GM15510 (cell line): ENCODE results near the gene BMP7.

Experiments used
- POLR2A ChIP-seq: IDR thresholded peaks from 3 replicates; pipeline ENCODE4 v1.6.1; 2011; ENCODE audit warnings: borderline replicate concordance; ENCODE audit not compliant: insufficient read length; ENCODE audit errors: extremely low read depth

BMP7 gene

DNA sequence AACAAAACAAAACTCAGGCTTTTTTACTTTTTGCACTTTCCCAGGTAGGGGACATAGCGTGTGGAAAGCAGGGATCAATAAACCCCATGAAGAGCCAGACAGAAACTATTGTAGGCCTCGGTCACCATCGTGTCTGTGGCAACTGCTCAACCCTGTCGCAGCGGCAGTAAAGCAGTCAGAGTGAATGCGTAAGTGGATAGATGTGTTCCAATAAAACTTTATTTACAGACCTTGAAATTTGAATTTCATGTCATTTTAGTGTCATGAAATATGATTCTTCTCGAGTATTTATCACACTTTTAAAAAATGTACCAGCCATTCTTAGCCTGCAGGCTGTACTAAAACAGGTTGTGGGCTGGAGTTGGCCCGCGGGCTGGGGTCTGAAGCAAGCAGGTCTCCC, 14.5 kb downstream of the BMP7 start:
- no peak for TF ChIP-seq POLR2A

DNA sequence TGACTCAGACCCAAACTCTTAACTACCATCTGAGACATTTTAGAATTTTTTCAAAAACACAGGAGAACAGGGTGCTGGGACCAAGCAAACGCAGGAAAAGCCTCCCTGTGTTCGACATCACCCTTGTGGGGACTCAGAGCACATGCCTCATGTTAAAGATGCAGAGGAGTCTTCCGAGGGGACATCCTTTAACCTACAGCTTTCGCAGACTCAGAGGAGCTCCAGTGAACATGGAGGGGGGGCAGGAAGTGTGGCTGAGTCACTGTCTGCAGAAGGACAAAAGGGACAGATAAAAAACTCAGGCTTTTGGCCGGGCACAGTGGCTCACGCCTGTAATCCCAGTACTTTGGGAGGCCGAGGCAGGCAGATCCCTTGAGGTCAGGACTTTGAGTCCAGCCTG, 15.1 kb downstream of the BMP7 start:
- no peak for TF ChIP-seq POLR2A

DNA sequence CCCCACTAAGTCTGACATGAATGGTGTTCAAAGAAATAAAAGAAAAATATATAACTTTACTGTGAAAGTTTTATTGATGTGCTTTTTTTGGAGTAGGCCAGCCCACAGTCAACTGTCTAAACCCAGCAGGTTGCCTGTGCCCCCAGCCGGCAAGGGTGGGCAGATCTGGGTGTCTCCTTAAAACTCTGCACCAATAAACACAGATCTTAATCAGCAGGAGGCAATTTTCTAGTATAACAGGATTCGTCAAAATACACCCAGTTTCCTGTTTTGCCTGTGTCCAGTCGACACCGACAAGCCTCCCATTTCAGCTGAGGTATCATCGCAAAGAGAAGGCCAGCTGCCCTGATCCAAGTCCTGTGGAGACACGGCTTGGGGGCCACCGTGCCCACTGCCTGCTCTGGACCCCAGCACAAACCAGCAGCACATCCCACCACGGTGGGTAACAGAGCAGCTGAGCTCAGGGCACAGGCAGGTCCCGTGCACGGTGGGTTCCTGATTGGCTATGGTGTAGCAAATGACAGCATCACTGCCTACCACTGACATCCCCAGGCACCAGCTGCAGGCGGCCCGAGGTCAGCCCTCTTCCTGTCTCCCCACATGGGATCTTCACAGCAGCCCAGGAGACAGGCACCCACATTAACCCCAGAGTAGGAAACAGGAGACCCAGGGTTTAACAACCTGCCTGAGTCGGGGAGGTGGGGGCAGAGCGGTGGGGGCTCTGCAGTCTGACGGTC, 15.7 kb downstream of the BMP7 start:
- no peak for TF ChIP-seq POLR2A

DNA sequence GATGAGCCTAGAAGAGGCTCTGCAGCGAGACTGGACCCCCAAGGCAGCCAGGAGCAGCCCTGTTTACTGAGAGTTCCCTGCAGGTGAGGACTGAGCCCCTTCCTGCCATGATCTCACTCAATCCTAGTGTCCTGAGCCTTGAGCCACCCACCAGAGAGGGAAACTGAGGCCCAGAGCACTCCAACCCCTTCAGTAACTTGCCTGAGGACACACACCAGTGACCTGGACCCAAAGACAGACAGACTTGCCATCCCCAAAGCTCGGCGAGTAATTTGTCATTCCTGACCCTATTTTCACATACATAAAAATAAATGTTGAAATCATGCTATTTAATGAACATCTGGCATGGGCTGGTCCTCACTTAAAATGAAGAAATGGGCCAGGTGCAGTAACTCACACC, 16.7 kb downstream of the BMP7 start:
- no peak for TF ChIP-seq POLR2A

DNA sequence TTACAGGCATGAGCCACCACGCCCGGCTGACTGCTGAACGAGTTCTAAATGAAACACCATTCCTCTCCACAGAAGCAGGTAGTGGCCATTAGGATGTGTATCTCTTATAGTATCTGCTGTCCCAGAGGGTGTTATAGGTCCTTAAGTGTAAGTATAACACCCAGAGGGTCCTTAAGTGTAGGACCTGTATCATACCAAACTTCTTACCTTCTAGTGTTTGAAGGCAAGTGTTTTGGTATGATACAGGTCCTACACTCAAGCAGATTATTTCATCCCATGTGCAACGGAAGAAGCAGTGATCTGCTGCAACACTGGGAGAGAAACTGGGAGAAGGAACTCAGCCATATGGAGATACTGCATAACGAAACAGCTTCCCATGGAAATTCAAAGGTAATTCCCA, 17.4 kb downstream of the BMP7 start:
- TF ChIP-seq POLR2A: no peak

DNA sequence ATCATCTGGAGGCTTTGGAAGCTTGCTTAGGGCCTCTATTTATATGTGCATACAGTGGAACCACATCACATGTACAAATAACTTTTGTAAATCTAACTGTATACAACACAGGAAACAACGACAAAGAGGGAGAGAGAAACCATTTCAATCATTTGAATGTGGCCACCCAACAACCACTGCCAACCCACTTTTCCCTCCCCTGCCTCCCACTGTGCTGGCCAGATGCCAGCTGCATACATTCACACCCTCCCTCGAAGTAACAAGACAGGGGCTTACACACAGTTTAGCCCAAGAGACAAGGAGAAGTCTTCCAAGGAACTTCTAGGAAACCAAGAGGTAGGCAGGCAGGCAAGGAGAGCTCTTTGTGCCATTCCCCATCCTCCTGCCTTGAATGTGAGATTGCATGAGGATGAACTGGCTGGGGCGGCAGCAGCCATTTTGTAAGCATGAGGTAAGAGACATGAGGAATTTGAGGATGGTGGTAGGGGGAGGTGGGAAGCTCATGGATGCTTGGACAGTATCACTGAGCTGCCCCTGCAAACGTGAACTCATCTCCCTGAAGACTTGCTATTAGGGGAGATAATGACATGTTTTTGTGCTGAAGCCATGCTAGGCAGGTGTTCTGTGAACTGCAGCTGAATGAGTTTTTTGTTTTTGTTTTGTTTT, 18.2 kb downstream of the BMP7 start:
- no peak for TF ChIP-seq POLR2A

DNA sequence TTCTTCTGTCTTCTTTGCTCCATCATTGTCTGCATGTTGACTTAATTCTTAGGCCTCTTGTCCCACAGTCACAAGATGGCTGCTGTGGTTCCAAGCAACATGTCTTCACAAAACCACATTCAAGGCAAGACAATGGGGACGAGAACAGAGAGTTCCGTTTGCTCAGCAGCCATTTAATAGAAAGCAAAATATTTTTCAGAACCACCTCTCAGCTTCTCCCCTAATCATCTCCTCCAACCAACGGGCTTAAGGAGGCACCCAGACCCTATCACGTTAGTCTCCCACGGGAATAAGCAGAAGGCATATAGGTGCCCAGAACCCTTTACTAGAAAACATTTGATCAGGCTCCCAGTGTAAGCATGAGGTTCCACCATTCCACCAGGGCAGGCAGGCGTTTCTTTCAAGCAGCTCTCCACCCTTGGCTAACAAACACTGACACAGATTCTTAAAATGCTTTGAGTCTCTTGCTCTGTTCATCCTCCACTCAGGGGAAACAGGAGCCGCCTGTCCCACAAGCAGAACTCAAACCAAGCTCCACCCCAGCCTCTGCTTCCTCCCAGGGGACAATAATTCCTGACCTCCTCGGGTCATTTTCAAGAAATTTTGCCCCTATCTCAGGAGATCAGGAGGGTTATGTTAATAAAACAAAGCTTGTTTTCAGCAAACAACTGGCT, 19.0 kb downstream of the BMP7 start:
- no peak for TF ChIP-seq POLR2A

DNA sequence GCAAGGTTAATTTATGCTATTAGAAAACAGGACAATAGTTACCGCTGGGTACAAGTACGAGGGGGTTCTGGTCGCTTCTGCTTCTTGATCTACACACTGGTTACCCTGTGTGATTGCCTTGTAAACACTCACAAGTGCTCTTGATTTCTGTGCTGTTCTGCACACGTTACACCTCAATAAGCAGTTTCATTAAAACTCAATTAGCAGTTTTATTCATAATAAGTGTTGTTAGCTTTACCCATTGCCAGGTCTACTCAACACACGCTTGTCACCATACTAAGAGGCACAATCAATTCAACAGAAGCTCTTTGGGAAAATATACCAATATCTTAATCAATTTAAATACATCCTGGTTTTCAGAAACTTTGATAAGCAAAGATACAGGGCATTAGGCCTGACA, 20.4 kb downstream of the BMP7 start:
- no peak for TF ChIP-seq POLR2A

DNA sequence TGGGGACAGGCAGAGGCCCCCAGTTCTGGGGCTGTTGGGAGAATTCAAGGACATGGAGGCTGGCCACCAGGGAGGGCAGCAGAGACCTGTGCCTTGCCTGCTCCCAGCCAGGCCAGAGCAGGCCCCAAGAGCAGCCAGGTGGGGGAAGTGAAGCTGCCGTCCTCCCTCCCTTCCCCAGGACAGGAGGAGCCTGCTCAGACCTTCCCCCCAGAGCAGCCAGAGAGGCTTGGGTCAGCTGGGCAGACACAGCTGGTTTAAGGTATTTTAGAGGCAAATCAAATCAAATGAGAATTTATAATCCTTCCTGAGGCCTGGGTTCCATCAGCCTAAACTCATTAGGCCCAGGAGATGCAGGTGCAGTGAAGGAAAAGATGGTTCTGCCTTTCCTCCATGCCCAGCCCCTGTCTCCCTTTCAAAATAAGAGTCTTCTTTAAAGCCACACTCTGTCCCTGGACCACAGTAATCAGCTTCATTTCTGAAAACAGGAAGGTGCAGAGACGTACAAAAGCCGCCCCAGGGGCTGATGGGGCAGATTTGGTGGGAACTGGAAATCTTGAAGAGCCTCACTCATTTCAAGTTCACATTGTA, 21.7 kb downstream of the BMP7 start:
- TF ChIP-seq POLR2A: no peak

DNA sequence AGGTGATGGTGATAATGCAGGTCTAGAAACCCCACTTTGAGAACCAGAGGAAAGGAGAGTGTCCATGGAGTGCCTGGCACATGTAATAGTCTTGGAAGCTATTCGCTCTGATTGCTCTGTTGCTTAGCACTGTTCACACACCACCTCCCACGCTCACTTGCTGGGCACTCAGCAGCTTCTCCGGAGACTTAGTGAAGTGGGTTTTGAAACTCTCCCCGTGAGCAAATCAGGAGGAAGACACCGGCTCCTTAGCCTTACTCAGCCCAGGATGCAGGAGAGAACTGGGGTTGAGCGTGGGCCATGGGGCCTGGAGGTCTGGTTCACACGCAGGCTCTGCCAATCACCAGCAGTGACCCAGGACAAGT, 22.2 kb downstream of the BMP7 start:
- no peak for TF ChIP-seq POLR2A

DNA sequence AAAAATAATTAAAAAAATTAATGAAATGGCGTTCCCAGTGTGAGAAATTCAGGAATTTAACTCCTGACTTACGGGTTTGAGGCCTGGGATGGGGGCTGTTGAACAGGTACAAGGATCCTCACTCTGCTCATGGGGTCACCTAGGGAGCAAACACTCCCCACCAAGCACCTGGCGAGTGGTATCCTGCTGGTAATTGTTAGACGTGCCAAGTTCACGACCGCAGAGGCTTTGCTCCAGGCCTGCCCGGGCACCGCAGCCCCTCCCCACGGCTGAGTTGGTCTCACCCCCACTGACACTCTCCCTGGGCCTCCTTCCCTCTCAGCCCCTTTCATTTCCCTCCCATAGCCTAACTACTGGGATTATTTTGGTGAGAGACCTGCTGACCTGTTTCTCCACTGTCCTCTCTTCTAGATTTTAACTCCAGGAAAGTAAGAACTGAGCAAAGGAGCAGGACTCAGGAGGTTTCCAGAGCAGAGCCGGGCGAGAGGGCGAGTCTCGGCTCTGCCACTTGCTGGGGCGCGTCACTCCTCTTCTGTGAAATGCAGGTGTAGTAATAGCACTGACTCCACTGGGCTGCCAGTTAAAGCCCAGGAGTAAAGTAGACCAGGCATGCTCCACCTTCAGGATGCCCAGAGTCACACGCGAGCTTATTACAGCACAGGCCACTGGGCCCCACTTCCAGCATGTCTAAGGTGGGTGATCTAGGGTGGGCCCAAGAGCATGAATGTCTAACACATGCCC, 22.8 kb downstream of the BMP7 start:
- no peak for TF ChIP-seq POLR2A

DNA sequence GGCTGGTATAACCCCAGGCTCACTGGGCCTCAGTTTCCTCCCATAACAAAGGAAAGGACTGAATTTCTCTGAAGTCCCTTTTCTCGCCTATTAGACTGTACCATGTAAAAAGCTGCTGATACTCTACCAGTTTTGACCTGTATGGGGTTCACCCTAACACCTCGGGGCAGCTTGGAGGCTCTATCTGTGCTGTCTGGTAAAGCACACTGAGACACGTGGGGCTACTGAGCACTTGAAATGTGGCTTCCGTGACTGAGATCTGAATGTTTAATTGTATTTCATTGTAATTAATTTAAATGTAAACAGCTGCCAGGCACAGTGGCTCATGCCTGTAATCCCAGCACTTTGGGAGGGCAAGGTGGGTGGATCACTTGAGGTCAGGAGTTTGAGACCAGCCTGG, 24.0 kb downstream of the BMP7 start:
- TF ChIP-seq POLR2A: no peak

DNA sequence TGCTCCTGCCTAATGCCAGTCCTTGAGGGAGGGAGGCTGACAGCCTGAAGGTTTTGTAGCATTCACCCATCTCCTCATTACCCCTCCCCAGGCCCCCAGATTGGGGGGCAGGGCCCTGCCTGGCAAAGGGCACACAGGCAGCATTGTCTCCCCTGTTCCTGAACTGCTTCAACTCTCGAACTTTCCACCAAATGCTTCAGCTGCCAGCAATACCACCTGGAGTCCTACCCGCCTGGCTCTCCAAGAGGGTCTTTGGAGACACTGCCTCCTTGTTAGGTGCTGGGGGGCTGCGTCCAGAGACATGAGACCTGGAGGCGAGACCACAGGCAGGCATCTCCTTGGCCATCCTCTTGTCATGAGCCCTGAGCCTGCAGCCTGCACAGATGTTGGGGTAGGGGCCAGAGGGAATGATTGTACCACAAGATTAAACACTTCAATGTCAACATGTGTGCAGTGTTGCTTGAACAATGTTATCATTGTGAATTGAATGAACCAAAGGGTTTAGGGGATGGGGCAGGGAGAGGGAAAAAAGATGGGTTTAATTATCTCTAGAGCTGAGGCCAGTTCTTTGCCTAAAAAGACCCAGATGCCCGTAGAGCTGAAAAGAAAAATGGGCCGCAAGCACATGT, 25.0 kb downstream of the BMP7 start:
- no peak for TF ChIP-seq POLR2A

DNA sequence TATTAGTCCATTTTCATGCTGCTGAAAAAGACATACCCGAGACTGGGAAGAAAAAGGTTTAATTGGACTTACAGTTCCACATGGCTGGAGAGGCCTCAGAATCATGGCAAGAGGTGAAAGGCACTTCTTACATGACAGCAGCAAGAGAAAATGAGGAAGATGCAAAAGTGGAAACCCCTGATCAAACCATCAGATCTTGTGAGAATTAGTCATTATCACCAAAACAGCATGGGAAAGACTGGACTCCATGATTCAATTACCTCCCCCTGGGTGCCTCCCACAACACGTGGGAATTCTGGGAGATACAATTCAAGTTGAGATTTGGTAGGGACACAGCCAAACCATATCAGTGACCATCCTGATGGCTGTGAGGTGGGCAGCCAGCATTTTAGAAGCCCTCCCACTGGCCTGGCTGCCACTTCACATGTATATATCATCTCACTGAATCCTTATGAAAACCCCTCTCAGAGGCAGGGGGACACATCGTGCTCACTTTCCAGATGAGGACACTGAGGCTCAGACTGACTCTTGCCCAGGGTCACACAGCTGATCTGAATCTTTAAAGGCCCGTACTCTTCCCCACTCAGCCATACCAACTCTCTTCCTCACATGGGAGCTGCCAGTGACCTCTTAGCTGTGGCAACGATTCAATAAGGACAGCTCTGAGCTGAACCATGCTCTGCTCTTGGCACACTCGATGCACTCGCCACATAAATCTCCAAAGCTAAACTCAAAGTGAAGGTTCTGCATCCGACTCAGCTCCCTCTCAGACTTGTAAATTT, 25.7 kb downstream of the BMP7 start:
- TF ChIP-seq POLR2A: no peak
